Neural cell (in vitro differentiated cells): ENCODE results near the gene TRMT2A.

Source experiments
- EZH2 ChIP-seq: fragments of 200-600, 300-800 bp; shearing (Covaris generic), sonication (generic); IDR thresholded peaks from 2 replicates; pipeline ENCODE4 v1.6.1; 2014; ENCODE audit warnings: antibody characterized with exemption, low read length, borderline replicate concordance, mild to moderate bottlenecking; ENCODE audit not compliant: insufficient read depth, poor library complexity, severe bottlenecking
- POLR2AphosphoS5 ChIP-seq: IDR thresholded peaks from 2 replicates; pipeline ENCODE4 v1.6.1; 2012

GRCh38 chr22:20126284-20127029, 9.4 kb upstream of the TRMT2A start:
- TF ChIP-seq EZH2 = no peak
- no peak for TF ChIP-seq POLR2AphosphoS5
